Measurements from ENCODE around the gene GSTP1.
A peak's percentile ranks its signal among the peaks of the same experiment; 100 is the strongest.
"Not testable (repeated sequence)": the region's sequence is repeated elsewhere in the genome, so short reads cannot be mapped to it uniquely, and the experiment has no call there.

Gene GSTP1

DNA sequence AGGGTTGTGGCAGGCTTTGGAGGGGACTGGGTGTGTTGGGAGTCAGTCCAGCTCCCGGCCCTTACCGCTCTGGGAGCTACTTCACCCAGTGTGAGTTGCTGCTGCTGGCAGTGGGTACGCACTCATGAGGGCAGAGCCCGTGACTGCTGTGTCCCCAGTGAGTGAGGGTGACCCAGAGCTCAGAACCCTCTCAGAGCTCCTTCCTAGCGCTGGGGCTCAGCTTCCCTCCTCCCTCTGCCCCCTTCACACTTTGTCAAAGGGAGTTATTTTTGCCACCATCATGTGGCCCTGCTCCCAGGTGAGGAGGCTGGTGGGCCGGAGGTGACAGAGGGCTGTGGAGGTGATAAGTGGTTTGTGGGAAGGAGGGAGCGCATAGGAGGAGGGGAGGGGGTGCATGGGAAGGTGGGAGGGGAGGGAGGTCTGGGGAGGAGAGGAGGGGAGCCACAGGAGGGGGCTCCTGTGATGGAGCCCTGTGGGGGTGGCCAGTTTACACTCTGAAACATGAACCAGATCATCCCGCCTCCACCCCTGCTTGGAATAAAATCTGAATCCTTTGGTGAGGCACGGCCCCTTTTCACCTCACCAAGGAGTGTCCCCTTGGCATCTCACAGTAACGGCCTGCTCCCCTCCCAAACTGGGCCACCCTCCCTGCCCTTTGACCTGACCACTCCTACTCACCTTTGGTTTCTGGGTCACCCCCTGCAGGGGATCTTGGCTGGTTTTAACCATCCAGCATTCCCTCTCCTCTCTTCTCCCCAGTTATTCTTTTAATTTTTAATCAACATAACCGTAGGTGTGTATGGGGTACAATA lies 33.0 kb downstream of the GSTP1 start:
- no peak for DNase-seq

DNA sequence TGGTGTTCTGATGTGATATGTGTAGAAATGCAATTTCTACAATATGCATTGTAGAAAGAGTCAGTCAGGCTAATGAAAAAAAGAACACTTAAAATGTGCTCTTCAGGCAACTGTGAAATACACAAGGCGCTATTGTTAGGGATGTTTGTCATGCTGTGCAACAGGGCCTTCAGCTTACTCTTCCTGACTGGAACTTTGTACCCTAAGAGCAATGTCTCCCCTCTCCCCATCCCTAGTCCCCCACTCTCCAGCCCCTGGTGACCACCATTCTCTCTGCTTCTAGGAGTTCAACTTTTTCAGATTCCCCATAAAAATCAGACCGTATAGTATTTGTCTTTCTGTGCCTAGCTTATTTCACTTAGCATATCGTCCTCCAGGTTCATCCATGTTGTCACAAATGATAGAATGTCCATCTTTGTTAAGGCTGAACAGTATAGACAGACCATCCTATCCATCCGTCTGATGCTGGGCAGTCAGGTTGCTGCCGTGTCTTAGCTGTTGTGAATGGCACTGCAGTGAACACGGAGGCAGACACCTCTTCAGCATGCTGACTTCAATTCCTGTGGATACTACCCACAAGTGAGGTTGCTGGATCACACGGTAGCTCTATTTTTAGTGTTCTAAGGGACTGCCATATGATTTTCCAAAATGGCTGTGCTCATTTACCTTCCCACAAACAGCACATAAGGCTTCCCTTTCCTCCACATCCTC lies 33.8 kb downstream of the GSTP1 start:
- DNase-seq: no peak

DNA sequence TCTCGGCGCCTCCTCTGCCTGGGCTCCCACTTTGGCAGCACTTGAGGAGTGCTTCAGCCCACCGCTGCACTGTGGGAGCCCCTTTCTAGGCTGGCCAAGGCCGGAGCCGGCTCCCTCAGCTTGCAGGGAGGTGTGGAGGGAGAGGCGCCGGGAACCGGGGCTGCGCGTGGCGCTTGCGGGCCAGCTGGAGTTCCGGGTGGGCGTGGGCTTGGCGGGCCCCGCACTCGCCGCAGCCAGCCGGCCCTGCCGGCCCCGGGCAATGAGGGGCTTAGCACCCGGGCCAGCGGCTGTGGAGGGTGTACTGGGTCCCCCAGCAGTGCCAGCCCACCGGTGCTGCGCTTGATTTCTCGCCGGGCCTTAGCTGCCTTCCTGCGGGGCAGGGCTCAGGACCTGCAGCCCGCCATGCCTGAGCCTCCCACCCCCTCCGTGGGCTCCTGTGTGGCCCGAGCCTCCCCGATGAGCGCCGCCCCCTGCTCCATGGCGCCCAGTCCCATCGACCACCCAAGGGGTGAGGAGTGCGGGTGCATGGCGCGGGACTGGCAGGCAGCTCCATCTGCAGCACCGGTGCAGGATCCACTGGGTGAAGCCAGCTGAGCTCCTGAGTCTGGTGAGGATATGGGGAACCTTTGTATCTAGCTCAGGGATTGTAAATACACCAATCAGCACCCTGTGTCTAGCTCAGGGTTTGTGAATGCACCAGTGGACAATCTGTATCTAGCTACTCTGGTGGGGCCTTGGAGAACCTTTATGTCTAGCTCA lies 35.5 kb downstream of the GSTP1 start:
- not testable (repeated sequence) for DNase-seq

DNA sequence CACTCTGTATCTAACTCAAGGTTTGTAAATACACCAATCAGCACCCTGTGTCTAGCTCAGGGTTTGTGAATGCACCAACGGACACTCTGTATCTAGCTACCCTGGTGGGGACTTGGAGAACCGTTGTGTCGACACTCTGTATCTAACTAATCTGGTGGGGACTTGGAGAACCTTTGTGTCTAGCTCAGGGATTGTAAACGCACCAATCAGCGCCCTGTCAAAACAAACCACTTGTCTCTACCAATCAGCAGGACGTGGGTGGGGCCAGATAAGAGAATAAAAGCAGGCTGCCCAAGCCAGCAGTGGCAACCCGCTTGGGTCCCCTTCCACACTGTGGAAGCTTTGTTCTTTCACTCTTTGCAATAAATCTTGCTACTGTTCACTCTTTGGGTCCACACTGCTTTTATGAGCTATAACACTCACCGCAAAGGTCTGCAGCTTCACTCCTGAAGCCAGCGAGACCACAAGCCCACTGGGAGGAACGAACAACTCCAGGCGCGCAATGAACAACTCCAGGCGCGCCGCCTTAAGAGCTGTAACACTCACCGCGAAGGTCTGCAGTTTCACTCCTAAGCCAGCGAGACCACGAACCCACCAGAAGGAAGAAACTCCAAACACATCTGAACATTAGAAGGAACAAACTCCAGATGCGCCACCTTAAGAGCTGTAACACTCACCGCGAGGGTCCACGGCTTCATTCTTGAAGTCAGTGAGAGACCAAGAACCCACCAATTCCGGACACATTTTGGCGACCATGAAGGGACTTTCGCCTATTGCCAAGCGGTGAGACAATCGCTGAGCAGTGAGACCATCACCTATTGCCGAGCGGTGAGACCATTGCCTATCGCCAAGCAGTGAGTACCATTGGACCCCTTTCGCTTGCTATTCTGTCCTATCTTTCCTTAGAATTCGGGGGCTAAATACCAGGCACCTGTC lies 36.3 kb downstream of the GSTP1 start:
- DNase-seq: not testable (repeated sequence)

DNA sequence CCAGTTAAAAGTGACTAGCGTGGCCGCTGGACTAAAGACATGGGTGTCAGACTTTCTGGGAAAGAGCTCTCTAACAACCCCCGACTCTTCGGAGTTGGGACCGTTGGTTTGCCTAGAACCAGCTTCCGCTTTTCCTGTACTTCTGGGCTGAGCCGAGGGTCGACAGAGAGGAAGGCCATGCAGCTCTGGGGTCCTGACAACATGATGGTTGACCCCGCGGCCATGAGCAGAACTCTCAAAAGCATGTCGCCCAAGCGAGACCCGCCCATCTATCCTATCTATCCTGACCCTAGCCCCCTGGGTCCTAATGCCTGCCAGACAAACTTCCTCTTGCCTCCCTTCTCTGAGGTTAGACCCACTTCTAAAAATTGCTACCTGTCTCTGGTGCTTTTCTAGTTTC lies 37.0 kb downstream of the GSTP1 start:
- not testable (repeated sequence) for DNase-seq

DNA sequence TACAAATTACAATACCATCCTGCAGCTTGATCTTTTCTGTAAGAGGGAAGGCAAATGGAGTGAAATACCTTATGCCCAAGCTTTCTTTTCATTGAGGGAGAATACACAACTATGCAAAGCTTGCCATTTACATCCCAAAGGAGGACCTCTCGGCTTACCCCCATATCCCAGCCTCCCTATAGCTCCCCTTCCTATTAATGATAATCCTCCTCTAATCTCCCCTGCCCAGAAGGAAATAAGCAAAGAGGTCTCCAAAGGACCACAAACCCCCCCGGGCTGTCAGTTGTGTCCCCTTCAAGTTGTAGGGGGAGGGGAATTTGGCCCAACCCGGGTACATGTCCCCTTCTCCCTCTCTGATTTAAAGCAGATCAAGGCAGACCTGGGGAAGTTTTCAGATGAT lies 38.3 kb downstream of the GSTP1 start:
- not testable (repeated sequence) for DNase-seq

DNA sequence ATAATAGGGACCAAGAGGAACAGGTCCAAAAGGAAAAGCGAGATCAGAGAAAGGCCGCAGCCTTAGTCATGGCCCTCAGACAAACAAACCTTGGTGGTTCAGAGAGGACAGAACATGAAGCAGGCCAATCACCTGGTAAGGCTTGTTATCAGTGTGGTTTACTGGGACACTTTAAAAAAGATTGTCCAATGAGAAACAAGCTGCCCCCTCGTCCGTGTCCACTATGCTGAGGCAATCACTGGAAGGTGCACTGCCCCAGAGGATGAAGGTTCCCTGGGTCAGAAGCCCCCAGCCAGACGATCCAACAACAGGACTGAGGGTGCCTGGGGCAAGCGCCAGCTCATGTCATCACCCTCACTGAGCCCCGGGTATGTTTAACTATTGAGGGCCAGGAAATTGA lies 39.3 kb downstream of the GSTP1 start:
- not testable (repeated sequence) for DNase-seq

DNA sequence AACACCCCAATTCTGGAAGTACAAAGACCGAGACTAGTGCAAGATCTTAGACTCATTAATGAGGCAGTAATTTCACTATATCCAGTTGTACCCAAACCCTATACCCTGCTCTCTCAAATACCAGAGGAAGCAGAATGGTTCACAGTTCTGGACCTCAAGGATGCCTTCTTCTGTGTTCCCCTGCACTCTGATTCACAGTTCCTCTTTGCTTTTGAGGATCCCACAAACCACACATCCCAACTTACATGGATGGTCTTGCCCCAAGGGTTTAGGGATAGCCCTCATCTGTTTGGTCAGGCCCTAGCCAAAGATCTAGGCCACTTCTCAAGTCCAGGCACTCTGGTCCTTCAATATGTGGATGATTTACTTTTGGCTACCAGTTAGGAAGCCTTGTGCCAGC lies 40.2 kb downstream of the GSTP1 start:
- DNase-seq: not testable (repeated sequence)

DNA sequence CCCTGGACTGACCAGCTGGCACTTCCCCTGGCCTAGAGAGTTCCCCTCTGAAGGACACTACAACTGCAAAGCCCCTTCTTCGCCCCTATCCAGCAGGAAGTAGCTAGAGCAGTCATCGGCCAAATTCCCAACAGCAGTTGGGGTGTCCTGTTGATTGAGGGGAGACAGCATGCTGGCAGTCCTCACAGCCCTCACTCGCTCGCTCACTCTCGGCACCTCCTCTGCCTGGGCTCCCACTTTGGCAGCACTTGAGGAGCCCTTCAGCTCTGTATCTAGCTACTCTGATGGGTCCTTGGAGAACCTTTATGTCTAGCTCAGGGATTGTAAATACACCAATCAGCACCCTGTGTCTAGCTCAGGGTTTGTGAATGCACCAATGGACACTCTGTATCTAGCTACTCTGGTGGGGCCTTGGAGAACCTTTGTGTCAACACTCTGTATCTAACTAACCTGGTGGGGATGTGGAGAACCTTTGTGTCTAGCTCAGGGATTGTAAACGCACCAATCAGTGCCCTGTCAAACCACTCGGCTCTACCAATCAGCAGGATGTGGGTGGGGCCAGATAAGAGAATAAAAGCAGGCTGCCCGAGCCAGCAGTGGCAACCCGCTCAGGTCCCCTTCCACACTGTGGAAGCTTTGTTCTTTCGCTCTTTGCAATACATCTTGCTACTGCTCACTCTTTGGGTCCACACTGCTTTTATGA lies 42.7 kb downstream of the GSTP1 start:
- not testable (repeated sequence) for DNase-seq

DNA sequence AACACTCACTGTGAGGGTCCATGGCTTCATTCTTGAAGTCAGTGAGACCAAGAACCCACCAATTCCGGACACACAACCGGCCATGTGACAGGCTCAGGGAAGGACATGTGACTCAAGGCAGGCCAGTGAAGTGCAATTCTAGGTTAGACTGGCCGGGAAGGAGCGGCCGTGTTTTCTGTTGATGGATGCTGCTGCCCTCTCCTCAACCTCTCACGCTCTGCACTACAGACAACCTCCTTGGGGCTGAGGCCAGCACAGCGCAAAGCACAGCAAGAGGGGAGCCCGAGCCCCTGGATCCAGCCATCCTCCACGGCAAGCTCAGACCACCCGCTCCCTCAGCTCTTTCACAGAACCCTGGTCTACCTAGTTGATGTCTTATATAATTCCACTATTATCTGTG lies 43.4 kb downstream of the GSTP1 start:
- DNase-seq: no peak

DNA sequence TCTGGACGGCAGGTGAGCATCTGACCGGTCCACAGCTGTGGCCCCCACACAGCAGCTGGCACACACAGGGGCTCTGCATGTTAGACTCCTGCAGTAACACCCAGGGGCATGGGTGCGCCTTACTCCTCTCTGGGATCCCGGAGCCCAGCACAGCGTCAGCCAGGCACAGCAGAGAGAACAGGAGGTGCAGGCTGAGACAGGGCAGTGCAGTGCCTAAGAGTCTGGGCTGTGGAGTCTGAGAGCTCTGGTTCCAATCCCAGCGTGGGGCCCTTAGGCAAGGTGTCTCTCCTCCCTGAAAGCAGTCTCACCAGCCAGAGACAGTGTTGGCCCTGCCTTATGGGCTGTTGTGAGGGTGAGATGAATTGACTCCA lies 43.8 kb downstream of the GSTP1 start:
- no peak for DNase-seq

DNA sequence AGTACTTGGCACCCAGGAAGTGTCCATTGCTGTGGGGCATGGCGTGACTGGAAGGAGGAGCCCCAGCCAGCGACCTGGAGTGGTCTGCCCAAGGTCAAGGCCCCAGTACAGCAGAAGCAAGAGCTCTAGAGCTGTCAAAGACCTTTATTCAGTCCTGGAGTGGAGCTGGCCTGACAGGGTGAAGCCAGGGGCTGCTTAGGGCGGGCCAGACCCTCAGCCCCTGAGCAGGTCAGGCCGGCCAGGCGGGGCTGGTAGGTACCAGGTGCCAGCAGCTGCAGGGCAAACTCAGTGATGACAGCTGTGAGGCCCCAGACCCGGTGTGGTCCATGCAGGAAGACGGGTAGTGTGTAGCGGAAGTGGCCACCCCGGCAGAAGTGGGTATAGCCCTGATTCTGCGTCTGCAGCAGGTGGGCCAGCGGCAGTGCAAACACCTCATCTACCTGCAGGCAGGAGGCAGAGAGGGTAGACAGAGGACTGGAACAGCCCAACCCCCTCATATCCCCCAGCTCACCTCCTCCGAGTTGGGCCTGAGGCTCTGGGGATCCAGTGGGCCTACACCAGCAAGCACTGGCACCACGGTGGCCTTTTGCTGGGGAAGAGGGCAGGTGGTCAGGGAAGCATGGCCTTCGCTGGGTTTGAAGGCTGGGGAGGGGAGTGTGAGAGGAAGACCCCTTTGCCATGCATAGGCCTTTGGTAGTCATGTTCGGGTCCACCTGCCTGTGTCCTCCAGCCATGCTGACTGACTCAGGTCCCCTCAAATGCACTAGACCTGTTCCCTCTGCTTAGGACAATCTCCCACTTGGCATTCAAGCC lies 44.4 kb downstream of the GSTP1 start:
- no peak for DNase-seq

DNA sequence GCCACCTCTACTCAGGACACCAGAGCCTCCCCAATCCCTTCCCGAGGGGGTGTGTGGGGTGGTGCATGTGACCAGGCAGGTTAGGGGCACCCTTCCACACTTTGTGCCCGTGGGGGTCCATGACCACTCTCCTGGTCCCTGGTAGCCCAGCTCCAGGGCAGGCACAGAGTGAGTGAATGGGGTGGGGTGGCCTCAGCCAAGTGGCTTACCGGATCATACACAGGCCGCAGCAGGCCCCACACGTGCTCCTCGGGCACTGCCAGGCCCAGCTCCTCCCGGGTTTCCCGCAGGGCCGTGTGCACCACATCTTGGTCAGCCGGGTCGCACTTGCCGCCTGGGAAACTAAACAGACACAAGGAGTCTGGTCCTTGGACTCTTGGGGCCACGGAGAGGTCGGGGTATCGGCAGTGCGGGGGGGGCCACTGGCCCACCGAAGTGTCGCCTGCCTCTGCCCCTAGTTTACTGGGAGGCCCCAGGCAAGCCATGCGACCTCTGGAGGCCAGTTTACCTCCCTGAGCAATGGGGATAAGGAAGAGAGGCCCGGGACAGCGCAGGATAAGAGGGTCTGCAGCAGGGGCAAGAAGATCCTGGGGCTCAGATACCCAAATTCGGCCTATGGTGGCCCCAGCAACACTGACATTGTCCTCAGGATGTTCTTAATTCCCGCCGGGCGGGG lies 45.2 kb downstream of the GSTP1 start:
- DNase-seq: no peak

DNA sequence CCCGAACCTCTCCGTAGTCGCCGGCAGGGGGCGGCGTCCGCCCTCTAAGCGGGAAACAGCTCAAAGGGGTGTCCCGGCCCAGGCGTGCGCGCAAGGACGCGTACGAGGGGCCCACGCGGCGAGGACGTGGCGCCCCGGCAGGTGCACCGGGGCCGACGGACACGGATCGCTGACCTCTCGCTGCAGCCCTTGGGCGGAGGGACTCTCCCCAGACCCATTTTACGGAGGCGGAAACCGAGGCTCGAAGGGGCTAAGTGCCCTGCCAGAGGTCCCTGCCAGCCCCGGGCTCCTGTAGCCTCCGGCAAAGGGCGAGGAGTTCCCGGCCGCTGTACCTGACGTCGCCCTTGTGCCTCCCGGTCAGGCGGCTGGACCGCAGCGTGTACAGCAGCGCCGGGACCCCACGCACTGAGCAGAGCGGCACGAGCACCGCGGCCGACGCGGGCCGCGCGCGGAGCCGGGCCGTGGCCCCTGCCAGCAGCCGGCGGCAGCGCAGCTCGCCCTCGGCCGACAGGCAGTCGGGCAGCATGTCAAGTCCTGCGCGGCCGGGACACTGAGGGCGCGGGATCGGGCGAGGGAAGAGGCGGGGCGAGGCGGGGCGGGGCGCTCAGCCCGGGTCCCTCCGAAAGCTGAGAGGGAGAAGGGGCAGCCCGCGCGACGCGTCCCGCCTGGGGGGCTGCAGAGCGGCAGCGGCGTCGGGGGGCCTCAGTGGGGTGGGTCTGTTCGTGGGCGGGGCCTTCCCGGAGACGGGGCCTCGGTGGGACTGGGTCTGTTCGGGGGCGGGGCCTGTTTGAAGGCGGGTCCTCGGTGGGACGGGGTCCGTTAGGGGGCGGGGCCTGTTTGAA lies 46.0 kb downstream of the GSTP1 start, which contains the start of gene NUDT8:
NUDT8 (minus strand) TSS at position 552 of the 842 bp plus-strand sequence; CDS start at position 526, 26 bp downstream.
- peak; percentile 81 for DNase-seq

DNA sequence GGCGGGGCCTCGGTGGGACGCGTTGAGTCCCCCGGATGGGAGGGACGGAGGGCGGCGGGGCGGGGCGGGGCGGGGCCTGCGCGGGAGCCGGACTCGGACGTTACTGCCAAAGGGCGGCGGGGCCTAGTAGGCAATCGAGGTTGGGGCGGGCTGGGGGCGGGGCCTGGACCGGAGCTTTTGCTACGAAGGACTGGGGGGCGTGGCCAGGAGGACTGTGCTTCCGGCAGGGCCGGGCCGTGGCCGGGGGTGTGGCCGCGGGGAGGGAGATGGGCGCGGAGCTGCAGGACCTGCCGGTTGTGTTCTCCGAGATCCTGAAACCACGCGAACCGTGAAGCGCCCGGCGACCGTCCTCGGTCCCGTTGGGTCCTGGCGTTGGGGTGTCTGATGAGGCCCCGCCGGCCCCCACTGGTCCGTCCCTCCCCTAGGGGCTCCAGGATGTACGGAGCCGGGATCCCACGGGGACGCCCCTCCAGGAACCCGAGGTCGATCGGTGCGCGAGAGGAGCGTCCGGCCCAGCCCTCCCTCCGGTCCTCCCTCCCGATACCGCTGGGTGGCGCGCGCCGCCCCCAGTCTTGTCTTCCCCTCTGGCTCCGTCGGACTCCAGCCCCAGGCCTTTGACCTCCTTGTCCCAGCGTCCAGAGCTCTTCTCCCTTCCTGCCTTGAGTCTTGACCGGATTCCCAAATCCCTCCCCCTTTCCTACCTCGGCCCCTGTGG lies 46.8 kb downstream of the GSTP1 start:
- DNase-seq: peak; percentile 98

DNA sequence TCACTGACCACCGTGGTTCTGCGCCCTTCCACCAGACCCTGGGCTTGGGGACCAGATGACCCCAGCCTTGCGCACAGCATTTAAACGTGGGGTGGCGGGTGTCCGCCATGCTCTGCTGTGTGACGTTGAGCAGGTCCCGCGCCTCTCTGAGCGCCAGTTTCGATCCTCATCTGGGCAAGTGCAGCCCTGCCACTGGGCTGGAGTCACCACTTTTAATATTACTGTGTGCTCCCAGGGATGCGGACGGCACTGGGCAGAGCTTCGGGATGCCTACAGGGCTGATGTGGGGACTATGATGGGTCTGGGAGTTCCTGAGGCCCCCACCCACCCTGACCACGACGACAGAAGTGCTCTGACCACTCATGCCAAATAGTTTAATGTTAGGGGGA lies 47.3 kb downstream of the GSTP1 start:
- DNase-seq: no peak

DNA sequence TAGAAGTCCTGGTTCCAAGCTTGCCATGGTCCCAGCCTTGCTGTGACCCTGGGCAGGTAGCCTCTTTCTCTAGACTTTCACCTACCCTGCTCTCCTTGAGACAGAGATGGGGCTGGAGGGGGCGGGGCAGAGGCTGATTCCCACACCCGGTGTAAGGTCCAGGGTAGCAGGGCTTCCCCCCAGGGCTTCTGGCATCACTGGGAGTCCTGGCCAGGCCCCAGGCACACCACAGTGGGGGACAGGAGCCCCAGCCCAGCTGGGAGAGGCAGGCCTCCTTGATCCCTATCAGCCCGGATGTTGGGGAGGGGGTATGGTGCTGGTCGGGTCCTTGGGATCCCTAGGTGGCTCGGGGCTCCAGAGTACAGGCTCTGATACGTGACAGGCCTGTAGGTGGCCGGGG lies 47.8 kb downstream of the GSTP1 start:
- no peak for DNase-seq

DNA sequence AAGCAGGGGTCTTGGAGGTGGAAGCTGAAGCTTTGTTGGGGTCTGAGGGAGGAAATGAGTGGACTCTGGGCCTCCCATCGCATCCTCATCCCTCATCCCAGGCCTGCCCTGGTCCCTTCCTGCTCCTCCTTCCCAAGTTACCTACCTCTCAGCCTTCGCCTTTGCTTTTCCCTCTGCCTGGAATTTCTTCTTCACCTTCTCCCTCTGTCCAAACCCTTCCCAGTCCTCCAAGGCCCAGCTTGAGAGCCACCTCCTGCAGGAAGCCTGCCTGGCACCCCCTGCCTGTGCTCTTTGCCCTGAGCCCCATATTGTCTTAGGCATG lies 48.2 kb downstream of the GSTP1 start:
- DNase-seq: no peak

Data from stimulated activated naive CD4-positive, alpha-beta T cell treated with Interleukin-2 at 50 U/mL for 16 hours (primary cell).